Nephron (organoid): ENCODE data around the gene ABLIM3.
A peak's percentile ranks its signal among the peaks of the same experiment; 100 is the strongest.

Source experiments
- H3K27ac Mint-ChIP-seq, 3 experiments: 2 replicates each; pipeline ENCODE4 v1.8.0; 2020; ENCODE audit warnings: mixed read lengths in 3 of 3, mild to moderate bottlenecking in 2 of 3, moderate library complexity in 1 of 3
- H3K27me3 Mint-ChIP-seq: 2 replicates; pipeline ENCODE4 v1.8.0; 2021; ENCODE audit warnings: low read depth, mild to moderate bottlenecking, moderate library complexity, mixed read lengths
- H3K36me3 Mint-ChIP-seq: 2 replicates; pipeline ENCODE4 v1.8.0; 2020; ENCODE audit warnings: low read depth, mixed read lengths
- H3K4me1 Mint-ChIP-seq: 2 replicates; pipeline ENCODE4 v1.8.0; 2020; ENCODE audit warnings: mixed read lengths
- H3K4me3 Mint-ChIP-seq, 3 experiments: 2 replicates each; pipeline ENCODE4 v1.8.0; 2020; ENCODE audit warnings: mild to moderate bottlenecking in 3 of 3, mixed read lengths in 3 of 3, moderate library complexity in 2 of 3
- H3K9me3 Mint-ChIP-seq: 2 replicates; pipeline ENCODE4 v1.8.0; 2020; ENCODE audit warnings: mixed read lengths
- TF ChIP-seq, protein P1 (sequence below), 3 experiments: fragments of 200-600 bp; sonication (generic); IDR thresholded peaks; one replicate each; pipeline ENCODE4 v1.5.0; 2021; ENCODE audit warnings: antibody characterized with exemption in 3 of 3; ENCODE audit not compliant: unreplicated experiment in 3 of 3

The ABLIM3 gene

DNA sequence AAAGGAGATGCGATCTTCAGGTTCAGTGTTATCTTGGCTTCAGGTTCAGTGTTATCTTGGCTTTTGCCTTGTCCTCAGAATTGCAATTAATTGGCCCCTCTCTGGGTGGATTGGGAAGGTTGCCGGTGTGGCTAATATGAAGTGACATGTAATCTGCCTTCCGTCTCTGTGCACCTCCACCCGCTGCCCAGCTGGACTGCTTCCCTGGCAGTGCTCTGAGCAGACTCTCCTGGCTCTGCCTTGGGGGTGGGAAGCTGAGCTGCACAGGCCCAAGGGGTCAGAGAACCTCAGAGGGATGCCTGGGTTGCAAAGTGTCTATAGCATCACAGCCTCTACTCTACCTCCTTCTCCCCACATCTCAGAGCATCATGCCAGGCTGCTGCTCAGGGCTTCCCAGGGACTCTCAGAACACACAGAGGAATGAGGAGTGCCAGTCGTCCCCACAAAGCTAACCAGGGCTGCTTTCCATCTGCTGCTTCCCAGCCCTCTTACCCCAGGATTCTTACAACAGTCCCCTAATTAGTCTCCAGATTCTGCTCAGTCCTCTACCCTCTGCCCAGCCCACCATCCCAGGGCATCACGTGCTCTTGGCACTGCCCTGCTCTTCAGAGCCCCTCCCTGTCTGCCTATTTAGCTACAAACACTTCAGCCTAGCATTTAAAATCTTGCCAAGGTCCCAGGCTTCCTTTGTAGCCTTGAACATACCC is 76.0 kb downstream of the ABLIM3 start:
- Mint-ChIP-seq H3K4me1 (peaks cover 48% of the 10 kb centered on the region), H3K27ac (no peak overlapping the region), H3K9me3 (no peaks in the 10 kb centered on the region), H3K36me3 (no peaks in the 10 kb centered on the region), H3K27me3 (peaks cover 7% of the 10 kb centered on the region), H3K4me3 (no peak overlapping the region)
- TF ChIP-seq, protein P1, sequence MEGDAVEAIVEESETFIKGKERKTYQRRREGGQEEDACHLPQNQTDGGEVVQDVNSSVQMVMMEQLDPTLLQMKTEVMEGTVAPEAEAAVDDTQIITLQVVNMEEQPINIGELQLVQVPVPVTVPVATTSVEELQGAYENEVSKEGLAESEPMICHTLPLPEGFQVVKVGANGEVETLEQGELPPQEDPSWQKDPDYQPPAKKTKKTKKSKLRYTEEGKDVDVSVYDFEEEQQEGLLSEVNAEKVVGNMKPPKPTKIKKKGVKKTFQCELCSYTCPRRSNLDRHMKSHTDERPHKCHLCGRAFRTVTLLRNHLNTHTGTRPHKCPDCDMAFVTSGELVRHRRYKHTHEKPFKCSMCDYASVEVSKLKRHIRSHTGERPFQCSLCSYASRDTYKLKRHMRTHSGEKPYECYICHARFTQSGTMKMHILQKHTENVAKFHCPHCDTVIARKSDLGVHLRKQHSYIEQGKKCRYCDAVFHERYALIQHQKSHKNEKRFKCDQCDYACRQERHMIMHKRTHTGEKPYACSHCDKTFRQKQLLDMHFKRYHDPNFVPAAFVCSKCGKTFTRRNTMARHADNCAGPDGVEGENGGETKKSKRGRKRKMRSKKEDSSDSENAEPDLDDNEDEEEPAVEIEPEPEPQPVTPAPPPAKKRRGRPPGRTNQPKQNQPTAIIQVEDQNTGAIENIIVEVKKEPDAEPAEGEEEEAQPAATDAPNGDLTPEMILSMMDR (IDR thresholded peaks at IDR 0.05; ENCODE audit: unreplicated experiment in 3 of 3), result no peak

DNA sequence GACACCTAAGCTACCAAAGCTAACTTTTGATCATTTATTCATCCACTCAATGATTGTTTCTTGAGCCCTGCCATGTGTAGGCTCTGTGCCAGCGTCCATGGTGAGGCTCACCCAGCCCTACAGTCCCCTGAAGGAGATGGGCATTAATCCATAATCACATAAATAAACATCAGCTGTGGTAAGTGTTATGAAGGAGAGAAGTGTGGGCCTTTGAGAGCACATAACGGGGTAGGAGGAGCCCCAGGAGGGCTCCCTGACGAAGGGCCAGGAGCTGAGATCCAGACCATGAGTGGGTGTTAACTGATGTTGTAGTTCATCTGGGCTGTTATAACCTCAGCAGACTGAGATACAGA is 76.5 kb downstream of the ABLIM3 start:
- Mint-ChIP-seq H3K4me1 (peaks cover 43% of the 10 kb centered on the region), H3K27ac (no peak overlapping the region), H3K4me3 (no peak overlapping the region), H3K9me3 (no peaks in the 10 kb centered on the region), H3K27me3 (peaks cover 7% of the 10 kb centered on the region), H3K36me3 (no peaks in the 10 kb centered on the region)
- TF ChIP-seq, protein P1 (IDR thresholded peaks at IDR 0.05; ENCODE audit: unreplicated experiment in 3 of 3), result no peak

DNA sequence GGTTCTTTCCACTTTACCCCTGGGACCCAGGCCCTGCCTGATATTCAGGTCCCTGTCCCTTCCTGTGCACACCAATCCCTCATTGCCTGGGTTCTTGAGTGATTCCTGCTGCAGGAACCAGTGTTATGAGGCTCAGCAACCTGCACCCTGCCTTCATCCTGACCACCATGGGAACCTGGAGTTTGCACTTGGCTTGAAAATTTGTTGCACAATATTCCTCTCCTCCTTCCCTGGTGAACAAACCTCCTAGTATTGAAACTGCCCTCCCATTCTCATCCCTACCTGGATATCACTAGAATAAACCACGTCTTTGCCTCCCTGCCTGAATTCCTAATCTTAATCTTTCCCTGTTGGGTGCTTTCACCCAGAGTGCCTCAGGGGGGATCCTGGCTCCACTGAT is 78.3 kb downstream of the ABLIM3 start:
- Mint-ChIP-seq H3K27ac (no peak overlapping the region), H3K4me1 (peaks cover 37% of the 10 kb centered on the region), H3K9me3 (no peaks in the 10 kb centered on the region), H3K36me3 (no peaks in the 10 kb centered on the region), H3K27me3 (peaks cover 7% of the 10 kb centered on the region), H3K4me3 (no peak overlapping the region)
- TF ChIP-seq, protein P1 (IDR thresholded peaks at IDR 0.05; ENCODE audit: unreplicated experiment in 3 of 3), result no peak

DNA sequence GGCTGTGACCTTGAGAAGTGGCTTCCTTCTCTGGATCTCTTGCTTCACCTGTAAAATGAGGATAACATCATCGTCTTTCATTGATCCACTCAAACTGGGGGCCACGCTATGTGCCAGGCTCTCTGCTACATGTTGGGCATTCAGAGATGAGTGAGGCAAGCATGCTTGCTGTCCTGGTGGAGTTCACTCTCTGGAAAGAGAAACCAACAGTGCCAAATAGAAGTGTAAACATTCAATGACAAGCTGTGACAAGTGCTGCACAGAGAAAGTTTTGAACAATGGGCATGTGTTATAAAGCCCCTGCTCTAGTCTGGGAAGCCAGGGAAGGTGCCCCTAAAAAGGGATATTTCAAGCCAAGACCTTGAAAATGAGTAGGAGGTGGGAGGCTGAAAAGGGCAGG is 79.5 kb downstream of the ABLIM3 start:
- peaks cover 7% of the 10 kb centered on the region for H3K27me3 Mint-ChIP-seq
- peak overlapping the region in 1 of 3 experiments; percentile 2 for H3K27ac Mint-ChIP-seq
- no peaks in the 10 kb centered on the region for H3K9me3 Mint-ChIP-seq
- TF ChIP-seq, protein P1 (IDR thresholded peaks at IDR 0.05; ENCODE audit: unreplicated experiment in 3 of 3), result no peak
- H3K4me1 Mint-ChIP-seq, result peaks cover 37% of the 10 kb centered on the region
- H3K36me3 Mint-ChIP-seq, result no peaks in the 10 kb centered on the region
- no peak overlapping the region for H3K4me3 Mint-ChIP-seq

DNA sequence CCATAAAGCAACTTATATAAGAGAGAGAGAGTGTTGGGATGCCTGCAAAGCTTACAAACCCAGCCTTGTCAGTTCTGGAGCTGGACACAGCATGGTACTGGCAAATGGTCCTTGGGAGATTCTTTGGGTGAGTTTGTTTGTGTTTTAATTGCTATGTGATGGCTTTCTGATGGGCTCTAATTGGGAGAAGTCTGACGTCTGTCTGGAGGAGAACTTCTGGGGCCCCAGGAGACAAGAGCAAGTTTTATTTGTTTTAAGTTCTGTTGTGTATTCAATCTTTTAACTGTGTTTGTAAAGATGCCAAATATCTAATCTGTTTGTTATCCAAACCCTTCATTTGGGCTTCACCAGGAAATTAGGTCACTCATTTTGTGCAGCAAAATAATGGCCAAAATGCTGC is 80.0 kb downstream of the ABLIM3 start:
- H3K4me3 Mint-ChIP-seq, result no peak overlapping the region
- H3K27me3 Mint-ChIP-seq, result peaks cover 7% of the 10 kb centered on the region
- H3K9me3 Mint-ChIP-seq, result no peaks in the 10 kb centered on the region
- no peaks in the 10 kb centered on the region for H3K36me3 Mint-ChIP-seq
- peak overlapping the region in 1 of 3 experiments; percentile 2 for H3K27ac Mint-ChIP-seq
- H3K4me1 Mint-ChIP-seq, result peaks cover 37% of the 10 kb centered on the region
- TF ChIP-seq, protein P1 (IDR thresholded peaks at IDR 0.05; ENCODE audit: unreplicated experiment in 3 of 3), result no peak

DNA sequence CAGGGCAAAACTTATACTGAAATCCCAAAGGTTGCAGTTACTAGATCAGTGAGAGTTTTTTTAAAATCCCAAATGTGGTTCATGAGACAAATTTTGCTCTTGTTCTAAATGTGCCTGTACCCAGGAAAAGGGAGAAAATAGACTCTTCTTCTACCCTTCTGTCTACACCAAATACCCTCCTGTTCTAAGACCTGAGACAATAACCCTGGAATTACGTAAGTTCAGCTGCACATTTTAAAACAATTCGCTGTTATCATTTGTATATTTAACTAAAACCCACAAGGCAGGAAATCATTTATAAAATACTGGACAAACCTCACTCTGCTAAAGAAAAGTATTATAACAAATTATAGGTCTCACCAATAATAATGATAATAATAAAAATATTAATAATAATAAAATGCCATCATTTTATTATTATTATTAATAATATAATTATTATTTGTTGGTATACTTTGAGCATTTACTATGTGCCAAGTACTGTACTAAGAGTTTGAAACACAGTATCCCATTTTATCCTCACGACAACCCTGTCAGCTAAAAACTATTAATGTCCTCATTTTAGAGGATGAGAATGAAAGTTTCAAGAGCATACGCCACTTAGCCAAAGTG is 80.5 kb downstream of the ABLIM3 start:
- peaks cover 36% of the 10 kb centered on the region for H3K4me1 Mint-ChIP-seq
- peaks cover 4% of the 10 kb centered on the region for H3K27me3 Mint-ChIP-seq
- H3K4me3 Mint-ChIP-seq, result no peak overlapping the region
- TF ChIP-seq, protein P1 (IDR thresholded peaks at IDR 0.05; ENCODE audit: unreplicated experiment in 3 of 3), result no peak
- peak overlapping the region in 1 of 3 experiments; percentile 2 for H3K27ac Mint-ChIP-seq
- H3K36me3 Mint-ChIP-seq, result no peaks in the 10 kb centered on the region
- no peaks in the 10 kb centered on the region for H3K9me3 Mint-ChIP-seq
